K562 (cell line): Measurements from ENCODE around the gene PDF. TPM values are rescaled to one million over a fixed set of nuclear protein-coding genes. Genes with fewer than 3 reads are reported as not detected.
A peak's percentile ranks its signal among the peaks of the same experiment; 100 is the strongest.

Source experiments
- ARID4B ChIP-seq: sonication (generic); formaldehyde crosslinking; IDR thresholded peaks from 2 replicates; pipeline ENCODE4 v1.8.0; 2022; ENCODE audit warnings: mild to moderate bottlenecking, missing genetic modification reagents
- CXXC5 ChIP-seq: fragments of 250-450 bp; sonication (Bioruptor Pico); IDR thresholded peaks from 2 replicates; pipeline ENCODE4 v1.8.0; 2022; ENCODE audit warnings: inconsistent platforms, mild to moderate bottlenecking, moderate library complexity
- DACH1 ChIP-seq: fragments of 450-650 bp; IDR thresholded peaks from 2 replicates; pipeline ENCODE4 v1.6.1; 2018; ENCODE audit not compliant: partially characterized antibody
- EGR1 ChIP-seq: fragments of 450-650 bp; conservative IDR thresholded peaks from 2 replicates; pipeline ENCODE4 v1.6.1; 2017; ENCODE audit warnings: mild to moderate bottlenecking
- ETV5 ChIP-seq: sonication (generic); formaldehyde crosslinking; IDR thresholded peaks from 2 replicates; pipeline ENCODE4 v1.4.0; 2020; ENCODE audit warnings: low read depth, mild to moderate bottlenecking, missing genetic modification reagents
- FOSL1 ChIP-seq: fragments of 200-800 bp; sonication (Bioruptor generic); conservative IDR thresholded peaks from 2 replicates; pipeline ENCODE4 v1.6.1; 2016; ENCODE audit warnings: missing genetic modification characterization, missing compliant biosample characterization
- FOXJ2 ChIP-seq: fragments of 200-800 bp; sonication (Bioruptor generic); IDR thresholded peaks from 2 replicates; pipeline ENCODE4 v1.6.1; 2016; ENCODE audit warnings: missing genetic modification characterization, missing compliant biosample characterization
- HNRNPLL ChIP-seq: fragments of 200-400 bp; formaldehyde crosslinking; IDR thresholded peaks from 2 replicates; pipeline ENCODE4 v1.6.1; 2017; ENCODE audit warnings: low read length, low read depth, mild to moderate bottlenecking; ENCODE audit not compliant: poor library complexity, severe bottlenecking
- NELFE ChIP-seq: IDR thresholded peaks from 2 replicates; pipeline ENCODE4 v1.6.1; 2011; ENCODE audit warnings: mild to moderate bottlenecking; ENCODE audit not compliant: insufficient read depth, insufficient read length
- RREB1 ChIP-seq: fragments of 250-450 bp; sonication (Bioruptor Pico); IDR thresholded peaks from 2 replicates; pipeline ENCODE4 v1.4.0; 2020
- SIX5 ChIP-seq, 2 experiments: IDR thresholded peaks; 2 replicates each; pipeline ENCODE4 v1.6.1; 2011; ENCODE audit warnings: low read length in 2 of 2, borderline replicate concordance in 1 of 2, low read depth in 1 of 2, mild to moderate bottlenecking in 1 of 2, moderate library complexity in 1 of 2; ENCODE audit not compliant: insufficient read depth in 1 of 2
- ZNF140 ChIP-seq: fragments of 250-450 bp; sonication (Bioruptor Pico); IDR thresholded peaks from 2 replicates; pipeline ENCODE4 v1.8.0; 2021; ENCODE audit warnings: moderate library complexity, mild to moderate bottlenecking, inconsistent platforms
- ZNF668 ChIP-seq: fragments of 250-450 bp; sonication (Bioruptor Pico); IDR thresholded peaks from 2 replicates; pipeline ENCODE4 v1.8.0; 2022; ENCODE audit warnings: mild to moderate bottlenecking, inconsistent platforms
- polyA plus RNA-seq, 8 experiments: library from polyadenylated mRNA; depleted of rRNA in 4 of 8; stranded (reverse) in 5 of 8; unstranded in 3 of 8; fragments of >200 nt; fragmentation: Nextera tagmentation in 2 of 8; fragmentation: Illumina TruSeq in 1 of 8; extraction: Ambion mirVana in 2 of 8; extraction: Trizol in 1 of 8; gene quantifications; 2 replicates each; pipeline versions ENCODE4 v1.2.1 to v1.2.3, GENCODE V29; 2011 to 2014; ENCODE audit warnings: inconsistent platforms in 1 of 8, missing spikeins in 1 of 8
- total RNA-seq, 7 experiments: library from RNA; depleted of rRNA in 6 of 7; stranded (reverse); fragments of >200 nt in 6 of 7; fragmentation: Illumina TruSeq in 2 of 7; extraction: Trizol in 2 of 7; gene quantifications; 2 replicates each; pipeline versions ENCODE4 v1.2.1 to v1.2.3, GENCODE V29; 2011 to 2021; ENCODE audit warnings: low replicate concordance in 1 of 7
- TF ChIP-seq, protein P1 (sequence below): sonication (generic); formaldehyde crosslinking; IDR thresholded peaks from 2 replicates; pipeline ENCODE4 v1.8.1; 2023; ENCODE audit warnings: mild to moderate bottlenecking, missing genetic modification reagents

PDF gene
- total and polyA plus RNA-seq, 9 of the 15 experiments (the other 6 are each of a cell fraction or from before 2014, with no cell fraction given) = 0.15 to 72.4 (median 5.6) TPM

GRCh38 chr16:69339289-69340094 is 9.1 kb upstream of the PDF start, which contains the start of the genes COG8 and NIP7 (continued):
- TF ChIP-seq ARID4B (CRISPR knock-in tag) (peak; percentile 95), CXXC5 (peak; percentile 68), ZNF140 (no peak), HNRNPLL (peak; percentile 40), FOSL1 (tag) (peak; percentile 54), SIX5 (IDR thresholded peaks at IDR 0.05; ENCODE audit: borderline replicate concordance in 1 of 2, insufficient read depth in 1 of 2, low read depth in 1 of 2, low read length in 2 of 2) (peak in 1 of 2 experiments; percentile 30; a peak in 2 of 4 replicates), ZNF668 (no peak), RREB1 (0 out of 2 replicates have a peak, but pooled peaks have one; percentile 13), EGR1 (peak; percentile 70), NELFE (no peak), ETV5 (CRISPR knock-in tag) (peak; percentile 98), DACH1 (peak; percentile 45), FOXJ2 (tag) (no peak; the same call in 1 of the 2 replicates)
- TF ChIP-seq, protein P1, sequence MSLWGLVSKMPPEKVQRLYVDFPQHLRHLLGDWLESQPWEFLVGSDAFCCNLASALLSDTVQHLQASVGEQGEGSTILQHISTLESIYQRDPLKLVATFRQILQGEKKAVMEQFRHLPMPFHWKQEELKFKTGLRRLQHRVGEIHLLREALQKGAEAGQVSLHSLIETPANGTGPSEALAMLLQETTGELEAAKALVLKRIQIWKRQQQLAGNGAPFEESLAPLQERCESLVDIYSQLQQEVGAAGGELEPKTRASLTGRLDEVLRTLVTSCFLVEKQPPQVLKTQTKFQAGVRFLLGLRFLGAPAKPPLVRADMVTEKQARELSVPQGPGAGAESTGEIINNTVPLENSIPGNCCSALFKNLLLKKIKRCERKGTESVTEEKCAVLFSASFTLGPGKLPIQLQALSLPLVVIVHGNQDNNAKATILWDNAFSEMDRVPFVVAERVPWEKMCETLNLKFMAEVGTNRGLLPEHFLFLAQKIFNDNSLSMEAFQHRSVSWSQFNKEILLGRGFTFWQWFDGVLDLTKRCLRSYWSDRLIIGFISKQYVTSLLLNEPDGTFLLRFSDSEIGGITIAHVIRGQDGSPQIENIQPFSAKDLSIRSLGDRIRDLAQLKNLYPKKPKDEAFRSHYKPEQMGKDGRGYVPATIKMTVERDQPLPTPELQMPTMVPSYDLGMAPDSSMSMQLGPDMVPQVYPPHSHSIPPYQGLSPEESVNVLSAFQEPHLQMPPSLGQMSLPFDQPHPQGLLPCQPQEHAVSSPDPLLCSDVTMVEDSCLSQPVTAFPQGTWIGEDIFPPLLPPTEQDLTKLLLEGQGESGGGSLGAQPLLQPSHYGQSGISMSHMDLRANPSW (CRISPR knock-in tag) = peak; percentile 77
